Cardiac fibroblast (primary cell): ENCODE data around the gene ARHGAP8.

Experiments used
- DNase-seq, 2 donors: peaks; one replicate each; pipeline versions ENCODE4 v3.0.0 to v3.0.0-alpha.2; 2010; ENCODE audit warnings: low read depth in 2 of 2
- H3K4me3 ChIP-seq, 2 donors: replicated peaks in 1 of 2; 1 replicate in 1 of 2; 2 replicates in 1 of 2; pipeline ENCODE4 v1.5.1; 2011; ENCODE audit warnings: low read depth in 2 of 2, low read length in 2 of 2, mild to moderate bottlenecking in 2 of 2, moderate library complexity in 1 of 2
- CTCF ChIP-seq: IDR thresholded peaks from one replicate; pipeline ENCODE4 v1.5.1; 2011; ENCODE audit warnings: low read depth, mild to moderate bottlenecking, low read length, inconsistent platforms

The ARHGAP8 gene

DNA sequence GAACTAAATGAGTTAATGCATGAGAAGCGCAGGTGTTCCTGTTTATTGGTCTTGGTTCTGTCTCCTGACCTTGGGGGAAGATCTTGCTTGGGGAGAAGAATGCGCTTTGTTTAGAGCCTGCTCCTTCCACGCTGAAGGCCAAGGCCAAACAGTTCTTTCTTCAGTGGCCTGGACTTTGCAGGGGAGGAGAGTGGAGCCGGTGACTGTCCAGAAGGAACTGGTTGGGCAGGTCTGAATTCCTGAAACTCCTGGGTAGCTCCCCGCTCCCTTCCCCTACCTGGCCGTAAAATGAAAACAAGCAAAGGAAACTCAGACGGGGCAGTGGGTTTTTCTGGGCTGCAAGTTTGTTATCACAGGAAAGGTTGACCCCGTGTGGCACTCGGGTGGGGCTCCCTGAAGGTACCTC, 3.6 kb downstream of the ARHGAP8 start:
- DNase-seq, result no peak
- TF ChIP-seq CTCF, result no peak
- no peak overlapping the region for H3K4me3 ChIP-seq

GRCh38 chr22:44758344-44758973, 6.1 kb downstream of the ARHGAP8 start:
- no peak overlapping the region for H3K4me3 ChIP-seq
- TF ChIP-seq CTCF, result no peak
- DNase-seq, result peak; percentile 44 to 51

GRCh38 chr22:44759001-44759400, 6.6 kb downstream of the ARHGAP8 start:
- no peak for TF ChIP-seq CTCF
- H3K4me3 ChIP-seq, result no peak overlapping the region
- DNase-seq, result no peak

- DNase-seq, result no peak
- no peak for TF ChIP-seq CTCF
- H3K4me3 ChIP-seq, result no peak overlapping the region
Measured at GRCh38 chr22:44759430-44760310, 7.3 kb downstream of the ARHGAP8 start.

- no peak for TF ChIP-seq CTCF
Measured at GRCh38 chr22:44760476-44760875, 8.1 kb downstream of the ARHGAP8 start.

GRCh38 chr22:44761025-44761424, 8.7 kb downstream of the ARHGAP8 start:
- TF ChIP-seq CTCF, result no peak
- no peak overlapping the region for H3K4me3 ChIP-seq
- no peak for DNase-seq

More at GRCh38 chr22:44760476-44760875, 8.1 kb downstream of the ARHGAP8 start:
- no peak for DNase-seq
- no peak overlapping the region for H3K4me3 ChIP-seq
